Neural cell (in vitro differentiated cells): ENCODE data around the gene STK10.

Experiments
- EZH2 ChIP-seq: fragments of 200-600, 300-800 bp; shearing (Covaris generic), sonication (generic); IDR thresholded peaks from 2 replicates; pipeline ENCODE4 v1.6.1; 2014; ENCODE audit warnings: antibody characterized with exemption, low read length, borderline replicate concordance, mild to moderate bottlenecking; ENCODE audit not compliant: insufficient read depth, poor library complexity, severe bottlenecking
- RAD21 ChIP-seq: fragments of 450-650 bp; conservative IDR thresholded peaks from 2 replicates; pipeline ENCODE4 v1.6.1; 2014; ENCODE audit warnings: antibody characterized with exemption, mild to moderate bottlenecking, moderate library complexity
- TAF1 ChIP-seq: IDR thresholded peaks from 2 replicates; pipeline ENCODE4 v1.6.1; 2012; ENCODE audit warnings: low read depth
- TF ChIP-seq, protein P1 (sequence below): fragments of 450-650 bp; IDR thresholded peaks from 2 replicates; pipeline ENCODE4 v1.5.1; 2014; ENCODE audit warnings: antibody characterized with exemption, mild to moderate bottlenecking, moderate library complexity; ENCODE audit not compliant: poor library complexity, severe bottlenecking

DNA sequence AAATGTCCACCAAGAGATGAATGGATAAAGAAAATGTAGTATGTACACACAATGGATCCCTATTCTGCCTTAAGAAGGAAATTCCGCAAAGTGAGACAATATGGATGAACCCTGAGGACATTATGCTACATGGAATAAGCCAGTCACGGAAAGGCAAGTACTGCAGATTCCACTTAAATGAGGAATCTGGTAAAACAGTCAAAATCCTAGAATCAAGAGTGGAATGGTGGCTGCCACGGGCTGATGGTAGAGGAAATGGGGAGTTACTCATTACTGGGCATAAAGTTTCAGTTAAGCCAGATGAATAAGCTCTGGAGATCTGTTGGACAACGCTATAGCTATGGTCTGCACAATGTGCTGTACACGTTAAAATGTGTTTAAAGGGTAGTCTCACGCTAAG lies 47.2 kb downstream of the STK10 start:
- TF ChIP-seq, protein P1, sequence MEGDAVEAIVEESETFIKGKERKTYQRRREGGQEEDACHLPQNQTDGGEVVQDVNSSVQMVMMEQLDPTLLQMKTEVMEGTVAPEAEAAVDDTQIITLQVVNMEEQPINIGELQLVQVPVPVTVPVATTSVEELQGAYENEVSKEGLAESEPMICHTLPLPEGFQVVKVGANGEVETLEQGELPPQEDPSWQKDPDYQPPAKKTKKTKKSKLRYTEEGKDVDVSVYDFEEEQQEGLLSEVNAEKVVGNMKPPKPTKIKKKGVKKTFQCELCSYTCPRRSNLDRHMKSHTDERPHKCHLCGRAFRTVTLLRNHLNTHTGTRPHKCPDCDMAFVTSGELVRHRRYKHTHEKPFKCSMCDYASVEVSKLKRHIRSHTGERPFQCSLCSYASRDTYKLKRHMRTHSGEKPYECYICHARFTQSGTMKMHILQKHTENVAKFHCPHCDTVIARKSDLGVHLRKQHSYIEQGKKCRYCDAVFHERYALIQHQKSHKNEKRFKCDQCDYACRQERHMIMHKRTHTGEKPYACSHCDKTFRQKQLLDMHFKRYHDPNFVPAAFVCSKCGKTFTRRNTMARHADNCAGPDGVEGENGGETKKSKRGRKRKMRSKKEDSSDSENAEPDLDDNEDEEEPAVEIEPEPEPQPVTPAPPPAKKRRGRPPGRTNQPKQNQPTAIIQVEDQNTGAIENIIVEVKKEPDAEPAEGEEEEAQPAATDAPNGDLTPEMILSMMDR = no peak
- TF ChIP-seq TAF1 (no peak), RAD21 (no peak), EZH2 (no peak)
